OCI-LY7 (cell line): Measurements from ENCODE around the gene PGLYRP2. TPM values are rescaled to one million over a fixed set of nuclear protein-coding genes. Genes with fewer than 3 reads are reported as not detected.

ENCODE experiments used
- BruUV-seq: library from RNA; stranded (reverse); fragments of 400-500 nt; replicated peaks from 2 replicates; lab custom pipeline; 2021; lab: Mats Ljungman, UMichigan
- CTCF ChIA-PET: fragments of 300-600 bp; sonication (Branson Sonifier 250); formaldehyde crosslinking; loops from one replicate; lab custom pipeline; 2022; ENCODE audit warnings: antibody characterized with exemption; ENCODE audit not compliant: unreplicated experiment; lab: Charles Lee
- POLR2A ChIA-PET: fragments of 300-600 bp; sonication (Branson Sonifier 250); formaldehyde crosslinking; loops from one replicate; lab custom pipeline; 2022; ENCODE audit warnings: antibody characterized with exemption; lab: Charles Lee
- DNase-seq: peaks from one replicate; pipeline ENCODE4 v3.0.0-alpha.2; 2015; ENCODE audit warnings: low spot score
- H2AFZ ChIP-seq: fragments of 200-600 bp; sonication (generic), shearing (Covaris generic); 2 replicates; pipeline ENCODE4 v1.6.1; 2014; ENCODE audit warnings: mild to moderate bottlenecking, antibody characterized with exemption, low read length, moderate library complexity
- H3K27ac ChIP-seq: fragments of 200-600 bp; sonication (generic); 2 replicates; pipeline ENCODE4 v1.5.1; 2014; ENCODE audit warnings: mixed run types, low read depth, mild to moderate bottlenecking, moderate library complexity, low read length, inconsistent platforms; ENCODE audit not compliant: poor library complexity, severe bottlenecking
- H3K36me3 ChIP-seq: fragments of 200-600 bp; sonication (generic); 2 replicates; pipeline ENCODE4 v1.6.1; 2014; ENCODE audit warnings: mild to moderate bottlenecking, antibody characterized with exemption, low read length, moderate library complexity, mixed read lengths; ENCODE audit not compliant: insufficient read depth
- H3K4me1 ChIP-seq: fragments of 200-600 bp; sonication (generic); 2 replicates; pipeline ENCODE4 v1.5.1; 2014; ENCODE audit warnings: mild to moderate bottlenecking, low read length; ENCODE audit not compliant: insufficient read depth, poor library complexity, severe bottlenecking
- H3K4me2 ChIP-seq: fragments of 200-600 bp; sonication (generic); 2 replicates; pipeline ENCODE4 v1.6.1; 2014; ENCODE audit warnings: mild to moderate bottlenecking, low read length
- H3K4me3 ChIP-seq: fragments of 200-600 bp; sonication (generic); 2 replicates; pipeline ENCODE4 v1.5.1; 2014; ENCODE audit warnings: mild to moderate bottlenecking, low read depth, low read length; ENCODE audit not compliant: poor library complexity, severe bottlenecking
- H3K79me2 ChIP-seq: fragments of 200-600 bp; sonication (generic); 2 replicates; pipeline ENCODE4 v1.6.1; 2016; ENCODE audit warnings: low read depth, mild to moderate bottlenecking, low read length, moderate library complexity, mixed read lengths; ENCODE audit not compliant: insufficient read depth
- H3K9me2 ChIP-seq: fragments of 200-600 bp; sonication (generic); 2 replicates; pipeline ENCODE4 v1.6.1; 2016; ENCODE audit warnings: mild to moderate bottlenecking, low read length, mixed read lengths; ENCODE audit not compliant: insufficient read depth
- H3K9me3 ChIP-seq: fragments of 200-600 bp; sonication (generic); 2 replicates; pipeline ENCODE4 v1.6.1; 2014; ENCODE audit warnings: mild to moderate bottlenecking, mixed run types, low read length, mixed read lengths
- H4K20me1 ChIP-seq: fragments of 200-600 bp; sonication (generic); 2 replicates; pipeline ENCODE4 v1.6.1; 2014; ENCODE audit warnings: mild to moderate bottlenecking, antibody characterized with exemption, low read length, moderate library complexity, mixed read lengths; ENCODE audit not compliant: insufficient read depth
- CTCF ChIP-seq: fragments of 200-600 bp; sonication (generic); conservative IDR thresholded peaks from 2 replicates; pipeline ENCODE4 v1.5.1; 2014; ENCODE audit warnings: mild to moderate bottlenecking, antibody characterized with exemption, low read length, moderate library complexity, mixed read lengths
- EZH2phosphoT487 ChIP-seq: fragments of 200-600 bp; sonication (generic); IDR thresholded peaks from 2 replicates; pipeline ENCODE4 v1.6.1; 2018; ENCODE audit warnings: low read depth, borderline replicate concordance, mild to moderate bottlenecking, mixed run types, antibody characterized with exemption, low read length, moderate library complexity, mixed read lengths
- intact Hi-C: fragments of 100-400 bp; cut with micrococcal nuclease; formaldehyde crosslinking; loops from one replicate; pipeline ENCODE4 v1.10.0; 2022; ENCODE audit not compliant: unreplicated experiment
- total RNA-seq, 2 experiments: library from RNA; depleted of rRNA in 1 of 2; stranded (reverse); fragments of >200 nt in 1 of 2; shearing (Covaris generic) in 1 of 2; gene quantifications; 2 replicates each; pipeline ENCODE4 v1.2.3, GENCODE V29; 2014 to 2022

The PGLYRP2 gene
- total RNA-seq, 2 experiments from 2014 or later: not detected

- H3K27ac ChIP-seq: no peak within 1 kb of the TSS
- H3K9me3 ChIP-seq: no peaks in the 10 kb centered on the region
- H3K4me1 ChIP-seq: peaks cover 9% of the 10 kb centered on the region
- intact Hi-C loops: no loop called here
- DNase-seq: peak; percentile 74
- peak within 1 kb of the TSS; percentile 92 for H3K4me2 ChIP-seq
- no peaks in the 10 kb centered on the region for H3K79me2 ChIP-seq
- H2AFZ ChIP-seq: no peak within 1 kb of the TSS
- no TSS peak for BruUV-seq
- H3K36me3 ChIP-seq: peaks cover 28% of the 10 kb centered on the region
- H3K4me3 ChIP-seq: peak within 1 kb of the TSS; percentile 68
- ChIA-PET CTCF (no interaction called here), POLR2A (no interaction called here)
- TF ChIP-seq CTCF: no peak
- no peak for TF ChIP-seq EZH2phosphoT487
- no peaks in the 10 kb centered on the region for H3K9me2 ChIP-seq
- no peaks in the 10 kb centered on the region for H4K20me1 ChIP-seq
These were observed 29.4 kb downstream of the PGLYRP2 start, which contains the start of gene WIZ for GRCh38 chr19:15449620-15450527. Gene WIZ (minus strand): TSS chr19:15449956. CDS start chr19:15448307, 1,649 bp downstream.

GRCh38 chr19:15448778-15449619 lies 30.3 kb downstream of the PGLYRP2 start:
- H2AFZ ChIP-seq: no peak overlapping the region
- POLR2A ChIA-PET: no interaction called here
- no peak overlapping the region for H3K27ac ChIP-seq

More at GRCh38 chr19:15448778-15449619, 30.3 kb downstream of the PGLYRP2 start:
- peak overlapping the region; percentile 92 for H3K4me2 ChIP-seq
- H3K9me2 ChIP-seq: no peaks in the 10 kb centered on the region
- CTCF ChIA-PET: no interaction called here
- H3K79me2 ChIP-seq: no peaks in the 10 kb centered on the region
- no TSS peak for BruUV-seq
- H3K9me3 ChIP-seq: no peaks in the 10 kb centered on the region
- no peaks in the 10 kb centered on the region for H4K20me1 ChIP-seq
- peak overlapping the region; percentile 68 for H3K4me3 ChIP-seq
- H3K4me1 ChIP-seq: peaks cover 9% of the 10 kb centered on the region
- H3K36me3 ChIP-seq: peaks cover 19% of the 10 kb centered on the region
- no peak for TF ChIP-seq EZH2phosphoT487
- no peak for TF ChIP-seq CTCF
- intact Hi-C loops: no loop called here
- peak; percentile 27 for DNase-seq
